Ishikawa (cell line): ENCODE data around the gene TUBD1.

Source experiments
- CEBPB ChIP-seq: IDR thresholded peaks from 2 replicates; pipeline ENCODE4 v1.6.1; 2012
- CREB1 ChIP-seq: IDR thresholded peaks from 2 replicates; pipeline ENCODE4 v1.6.1; 2012; ENCODE audit warnings: low read depth
- EGR1 ChIP-seq: IDR thresholded peaks from 2 replicates; pipeline ENCODE4 v1.6.1; 2012
- EP300 ChIP-seq: IDR thresholded peaks from 2 replicates; pipeline ENCODE4 v1.6.1; 2012; ENCODE audit warnings: borderline replicate concordance
- FOXM1 ChIP-seq: IDR thresholded peaks from 2 replicates; pipeline ENCODE4 v1.6.1; 2012; ENCODE audit warnings: low read depth, borderline replicate concordance
- NFIC ChIP-seq: IDR thresholded peaks from 2 replicates; pipeline ENCODE4 v1.6.1; 2012
- RAD21 ChIP-seq: IDR thresholded peaks from 2 replicates; pipeline ENCODE4 v1.6.1; 2012; ENCODE audit warnings: low read depth
- TAF1 ChIP-seq: IDR thresholded peaks from 2 replicates; pipeline ENCODE4 v1.6.1; 2012; ENCODE audit warnings: low read depth, mild to moderate bottlenecking
- TCF12 ChIP-seq: IDR thresholded peaks from 2 replicates; pipeline ENCODE4 v1.6.1; 2012; ENCODE audit warnings: low read depth
- TEAD4 ChIP-seq: IDR thresholded peaks from 2 replicates; pipeline ENCODE4 v1.6.1; 2012
- YY1 ChIP-seq: IDR thresholded peaks from 2 replicates; pipeline ENCODE4 v1.6.1; 2012; ENCODE audit warnings: low read depth
- ZBTB7A ChIP-seq: IDR thresholded peaks from 2 replicates; pipeline ENCODE4 v1.6.1; 2012; ENCODE audit warnings: low read depth
- TF ChIP-seq, protein P1 (sequence below): IDR thresholded peaks from 2 replicates; pipeline ENCODE4 v1.6.1; 2012
- TF ChIP-seq, protein P2 (sequence below): IDR thresholded peaks from 2 replicates; pipeline ENCODE4 v1.6.1; 2012
- TF ChIP-seq, protein P3 (sequence below): IDR thresholded peaks from 2 replicates; pipeline ENCODE4 v1.6.1; 2012; ENCODE audit warnings: low read depth, mild to moderate bottlenecking

Gene TUBD1

DNA sequence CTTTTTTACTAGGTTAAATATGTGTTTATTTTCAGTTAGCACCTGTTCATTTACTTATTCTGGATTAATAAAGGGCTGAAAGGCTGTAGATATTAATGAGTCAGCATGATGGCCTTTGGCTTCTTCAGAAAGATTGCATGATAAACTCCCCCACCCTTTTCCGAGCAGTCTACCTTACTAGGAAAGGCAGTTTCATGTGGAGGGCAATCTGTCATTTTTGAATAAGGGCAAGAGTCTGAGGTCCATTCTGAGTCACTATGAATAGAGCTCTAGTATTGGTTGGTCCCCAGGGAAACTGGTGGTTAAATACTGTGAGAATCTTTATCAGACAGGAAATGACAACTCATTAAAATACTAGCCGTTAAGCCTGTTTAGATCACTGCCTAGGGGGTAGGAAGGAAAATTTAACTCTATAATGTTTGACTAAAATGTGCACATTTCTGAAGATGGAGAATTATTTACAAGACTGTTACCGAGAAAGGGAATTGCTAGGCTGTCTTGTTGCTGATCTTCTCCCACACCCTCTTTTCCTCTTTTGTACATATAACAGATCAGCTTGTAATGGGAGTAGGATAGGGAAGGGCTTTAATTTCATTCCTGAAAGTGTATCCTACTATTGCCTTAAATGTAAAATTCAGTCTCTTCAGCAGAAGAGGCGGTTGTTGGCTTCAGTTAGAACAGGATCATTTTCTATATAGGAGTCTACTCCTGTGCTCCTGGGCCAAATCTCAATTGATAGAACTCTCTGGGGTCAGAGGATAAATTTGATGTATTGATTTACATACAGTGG lies 63.3 kb downstream of the TUBD1 start:
- TF ChIP-seq ZBTB7A (no peak), YY1 (no peak), CREB1 (no peak), RAD21 (no peak), CEBPB (no peak; the same call in 1 of the 2 replicates), EP300 (peak; percentile 81), NFIC (0 out of 2 replicates have a peak, but pooled peaks have one; percentile 23), FOXM1 (peak; percentile 83; the same call in 1 of the 2 replicates), EGR1 (no peak), TEAD4 (peak; percentile 44), TAF1 (no peak), TCF12 (peak; percentile 77; the same call in 1 of the 2 replicates)
- TF ChIP-seq, protein P1, sequence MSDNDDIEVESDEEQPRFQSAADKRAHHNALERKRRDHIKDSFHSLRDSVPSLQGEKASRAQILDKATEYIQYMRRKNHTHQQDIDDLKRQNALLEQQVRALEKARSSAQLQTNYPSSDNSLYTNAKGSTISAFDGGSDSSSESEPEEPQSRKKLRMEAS: no peak
- TF ChIP-seq, protein P2, sequence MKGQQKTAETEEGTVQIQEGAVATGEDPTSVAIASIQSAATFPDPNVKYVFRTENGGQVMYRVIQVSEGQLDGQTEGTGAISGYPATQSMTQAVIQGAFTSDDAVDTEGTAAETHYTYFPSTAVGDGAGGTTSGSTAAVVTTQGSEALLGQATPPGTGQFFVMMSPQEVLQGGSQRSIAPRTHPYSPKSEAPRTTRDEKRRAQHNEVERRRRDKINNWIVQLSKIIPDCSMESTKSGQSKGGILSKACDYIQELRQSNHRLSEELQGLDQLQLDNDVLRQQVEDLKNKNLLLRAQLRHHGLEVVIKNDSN: no peak
- TF ChIP-seq, protein P3, sequence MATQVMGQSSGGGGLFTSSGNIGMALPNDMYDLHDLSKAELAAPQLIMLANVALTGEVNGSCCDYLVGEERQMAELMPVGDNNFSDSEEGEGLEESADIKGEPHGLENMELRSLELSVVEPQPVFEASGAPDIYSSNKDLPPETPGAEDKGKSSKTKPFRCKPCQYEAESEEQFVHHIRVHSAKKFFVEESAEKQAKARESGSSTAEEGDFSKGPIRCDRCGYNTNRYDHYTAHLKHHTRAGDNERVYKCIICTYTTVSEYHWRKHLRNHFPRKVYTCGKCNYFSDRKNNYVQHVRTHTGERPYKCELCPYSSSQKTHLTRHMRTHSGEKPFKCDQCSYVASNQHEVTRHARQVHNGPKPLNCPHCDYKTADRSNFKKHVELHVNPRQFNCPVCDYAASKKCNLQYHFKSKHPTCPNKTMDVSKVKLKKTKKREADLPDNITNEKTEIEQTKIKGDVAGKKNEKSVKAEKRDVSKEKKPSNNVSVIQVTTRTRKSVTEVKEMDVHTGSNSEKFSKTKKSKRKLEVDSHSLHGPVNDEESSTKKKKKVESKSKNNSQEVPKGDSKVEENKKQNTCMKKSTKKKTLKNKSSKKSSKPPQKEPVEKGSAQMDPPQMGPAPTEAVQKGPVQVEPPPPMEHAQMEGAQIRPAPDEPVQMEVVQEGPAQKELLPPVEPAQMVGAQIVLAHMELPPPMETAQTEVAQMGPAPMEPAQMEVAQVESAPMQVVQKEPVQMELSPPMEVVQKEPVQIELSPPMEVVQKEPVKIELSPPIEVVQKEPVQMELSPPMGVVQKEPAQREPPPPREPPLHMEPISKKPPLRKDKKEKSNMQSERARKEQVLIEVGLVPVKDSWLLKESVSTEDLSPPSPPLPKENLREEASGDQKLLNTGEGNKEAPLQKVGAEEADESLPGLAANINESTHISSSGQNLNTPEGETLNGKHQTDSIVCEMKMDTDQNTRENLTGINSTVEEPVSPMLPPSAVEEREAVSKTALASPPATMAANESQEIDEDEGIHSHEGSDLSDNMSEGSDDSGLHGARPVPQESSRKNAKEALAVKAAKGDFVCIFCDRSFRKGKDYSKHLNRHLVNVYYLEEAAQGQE: no peak

DNA sequence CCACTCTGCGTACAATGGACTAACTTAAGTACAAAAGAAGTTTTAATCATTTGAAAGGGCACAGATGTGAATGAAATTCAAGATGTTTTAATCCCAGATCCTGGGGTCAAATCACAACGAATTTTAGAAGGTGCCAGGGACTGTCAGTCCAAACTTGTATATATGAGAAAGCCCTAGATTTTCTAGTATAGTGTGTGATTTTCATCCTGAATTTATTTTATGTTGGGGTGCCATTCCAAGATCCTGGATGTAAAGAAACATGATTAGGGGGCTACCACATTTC lies 64.3 kb downstream of the TUBD1 start:
- no peak for TF ChIP-seq TAF1
- TF ChIP-seq ZBTB7A: no peak
- TF ChIP-seq FOXM1: no peak
- TF ChIP-seq EGR1: no peak
- TF ChIP-seq, protein P2: no peak
- TF ChIP-seq TCF12: no peak
- TF ChIP-seq CREB1: no peak
- no peak for TF ChIP-seq YY1
- TF ChIP-seq CEBPB: no peak
- no peak for TF ChIP-seq RAD21
- no peak for TF ChIP-seq TEAD4
- TF ChIP-seq NFIC: no peak
- TF ChIP-seq, protein P1: no peak
- TF ChIP-seq, protein P3: no peak
- no peak for TF ChIP-seq EP300

DNA sequence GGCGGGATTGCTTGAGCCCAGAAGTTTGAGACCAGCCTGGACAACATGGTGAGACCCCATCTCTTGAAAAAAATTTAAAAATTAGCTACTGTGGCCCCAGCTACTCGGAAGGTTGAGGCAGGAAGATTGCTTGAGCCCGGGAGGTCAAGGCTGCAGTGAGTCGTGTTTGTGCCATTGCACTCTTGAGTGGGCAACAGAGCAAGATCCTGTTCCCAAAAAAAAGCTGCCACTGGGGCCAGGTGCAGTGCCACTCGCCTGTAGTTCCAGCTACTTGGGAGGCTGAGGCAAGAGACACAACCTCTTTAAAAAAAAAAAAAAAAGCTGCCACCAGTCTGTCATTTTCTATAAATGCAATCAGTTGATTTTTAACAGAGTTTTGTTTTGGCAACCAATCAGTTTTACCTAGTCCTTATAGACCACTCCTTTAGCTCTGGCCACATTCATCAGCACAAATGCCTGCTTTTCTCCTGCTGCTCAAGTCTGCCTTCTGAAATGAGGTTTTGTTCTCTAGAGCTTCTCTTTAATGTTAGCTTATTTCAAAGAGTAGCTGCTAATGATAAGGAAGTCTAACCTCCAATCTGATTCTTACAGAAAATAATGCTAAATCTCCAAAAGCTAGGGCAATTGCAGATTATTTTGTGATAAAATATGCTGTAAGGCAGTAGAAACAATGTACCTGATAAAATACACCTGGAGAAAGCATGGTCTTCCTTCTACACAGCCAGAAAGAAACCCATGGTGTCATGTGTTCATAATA lies 64.8 kb downstream of the TUBD1 start:
- TF ChIP-seq TEAD4: no peak
- TF ChIP-seq YY1: no peak
- no peak for TF ChIP-seq ZBTB7A
- no peak for TF ChIP-seq RAD21
- no peak for TF ChIP-seq CREB1
- TF ChIP-seq FOXM1: no peak
- TF ChIP-seq TCF12: no peak
- TF ChIP-seq TAF1: no peak

DNA sequence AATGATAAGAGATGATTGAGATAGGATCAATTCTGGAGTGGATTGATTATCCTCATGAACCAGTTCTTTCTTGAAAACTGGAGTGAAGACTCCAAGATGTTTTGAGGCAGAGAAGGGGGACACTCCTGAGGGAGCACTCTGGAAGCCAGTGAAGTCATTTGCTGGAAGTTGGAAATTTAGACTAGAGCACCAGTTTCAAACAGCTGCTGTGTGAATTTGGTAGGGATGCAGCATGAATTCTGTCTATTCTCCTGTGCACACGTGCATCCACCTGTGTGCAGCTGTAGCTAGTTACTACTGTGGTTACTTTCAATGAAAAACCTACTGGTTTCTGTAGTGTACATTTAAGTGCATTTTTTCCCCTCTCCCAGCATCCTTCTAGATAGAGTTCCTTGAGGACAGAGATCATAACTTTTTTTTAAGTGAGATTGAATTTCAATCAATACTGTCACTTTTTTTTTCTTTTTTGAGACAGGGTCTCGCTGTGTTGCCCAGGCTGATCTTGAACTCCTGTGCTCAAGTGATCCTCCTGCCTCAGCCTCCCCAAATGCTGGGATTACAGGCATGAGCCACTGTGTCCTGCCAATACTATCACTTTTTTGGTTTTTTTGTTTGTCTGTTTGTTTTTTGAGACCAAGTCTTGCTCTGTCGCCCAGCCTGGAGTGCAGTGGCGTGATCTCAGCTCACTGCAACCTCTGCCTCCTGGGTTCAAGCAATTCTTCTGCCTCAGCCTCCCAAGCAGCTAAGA lies 65.9 kb downstream of the TUBD1 start:
- TF ChIP-seq, protein P1: no peak
- TF ChIP-seq EP300 (no peak), YY1 (no peak), CREB1 (no peak)
